C4-2B (cell line): Measurements from ENCODE around the gene EXOC1.

Experiments used
- CTCF ChIP-seq: fragments of 450-650 bp; conservative IDR thresholded peaks from 2 replicates; pipeline ENCODE4 v1.5.1; 2017; ENCODE audit warnings: mild to moderate bottlenecking
- ZFX ChIP-seq: fragments of 450-650 bp; IDR thresholded peaks from 2 replicates; pipeline ENCODE4 v1.6.1; 2017

DNA sequence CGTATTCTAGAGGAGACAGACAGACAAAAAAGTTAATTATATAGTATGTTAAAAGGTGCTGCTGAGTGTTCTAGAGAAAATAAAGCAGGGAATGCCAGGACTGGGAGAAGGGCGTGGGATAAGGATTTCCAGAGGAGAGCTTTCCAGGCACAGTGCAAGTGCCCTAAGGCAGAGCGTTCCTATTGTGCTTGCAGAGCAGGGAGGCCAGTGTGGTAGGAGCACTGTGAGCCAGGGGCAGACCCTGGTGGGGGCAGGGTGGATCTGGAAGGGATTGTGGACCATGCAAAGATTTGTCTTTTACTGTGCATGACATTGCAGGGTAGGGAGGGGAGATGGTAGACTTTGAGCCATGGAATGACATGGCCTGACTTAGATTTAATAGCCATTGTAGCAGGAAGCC lies 25.8 kb downstream of the EXOC1 start:
- TF ChIP-seq CTCF (no peak), ZFX (no peak)
